Fibroblast of villous mesenchyme (primary cell): ENCODE results near the gene CFAP58. TPM values are rescaled to one million over a fixed set of nuclear protein-coding genes. Genes with fewer than 3 reads are reported as not detected.

Experiments used
- DNase-seq: peaks from one replicate; pipeline ENCODE4 v3.0.0-alpha.2; 2010; ENCODE audit warnings: low read depth
- H3K4me3 ChIP-seq: 2 replicates; pipeline ENCODE4 v1.5.1; 2011; ENCODE audit warnings: low read depth, mild to moderate bottlenecking, low read length
- total RNA-seq: library from RNA; depleted of rRNA; stranded (reverse); fragments of >200 nt; gene quantifications from 2 replicates; pipeline ENCODE4 v1.2.3, GENCODE V29; 2012
- TF ChIP-seq, protein P1 (sequence below): IDR thresholded peaks from 2 replicates; pipeline ENCODE4 v1.5.1; 2012; ENCODE audit warnings: low read depth, mild to moderate bottlenecking, low read length; ENCODE audit not compliant: insufficient read depth

The CFAP58 gene
- total RNA-seq, 1 donor: 0.43 TPM

GRCh38 chr10:104327745-104328645, 25.6 kb upstream of the CFAP58 start:
- TF ChIP-seq, protein P1, sequence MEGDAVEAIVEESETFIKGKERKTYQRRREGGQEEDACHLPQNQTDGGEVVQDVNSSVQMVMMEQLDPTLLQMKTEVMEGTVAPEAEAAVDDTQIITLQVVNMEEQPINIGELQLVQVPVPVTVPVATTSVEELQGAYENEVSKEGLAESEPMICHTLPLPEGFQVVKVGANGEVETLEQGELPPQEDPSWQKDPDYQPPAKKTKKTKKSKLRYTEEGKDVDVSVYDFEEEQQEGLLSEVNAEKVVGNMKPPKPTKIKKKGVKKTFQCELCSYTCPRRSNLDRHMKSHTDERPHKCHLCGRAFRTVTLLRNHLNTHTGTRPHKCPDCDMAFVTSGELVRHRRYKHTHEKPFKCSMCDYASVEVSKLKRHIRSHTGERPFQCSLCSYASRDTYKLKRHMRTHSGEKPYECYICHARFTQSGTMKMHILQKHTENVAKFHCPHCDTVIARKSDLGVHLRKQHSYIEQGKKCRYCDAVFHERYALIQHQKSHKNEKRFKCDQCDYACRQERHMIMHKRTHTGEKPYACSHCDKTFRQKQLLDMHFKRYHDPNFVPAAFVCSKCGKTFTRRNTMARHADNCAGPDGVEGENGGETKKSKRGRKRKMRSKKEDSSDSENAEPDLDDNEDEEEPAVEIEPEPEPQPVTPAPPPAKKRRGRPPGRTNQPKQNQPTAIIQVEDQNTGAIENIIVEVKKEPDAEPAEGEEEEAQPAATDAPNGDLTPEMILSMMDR: peak; percentile 32
- peak overlapping the region; percentile 31 for H3K4me3 ChIP-seq
- peak; percentile 80 for DNase-seq

DNA sequence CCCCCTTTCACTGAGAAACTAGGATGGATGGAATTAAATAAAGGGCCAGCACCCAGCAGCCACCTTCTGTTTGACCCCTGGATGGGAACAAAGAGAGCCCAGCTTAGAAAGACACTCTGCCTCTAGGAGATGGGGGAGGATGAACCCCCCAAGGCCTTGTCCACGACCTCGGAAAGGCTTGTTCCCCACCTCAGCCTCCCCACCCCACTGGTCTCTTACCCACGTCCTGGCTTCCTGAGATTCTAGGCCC, 25.1 kb upstream of the CFAP58 start:
- TF ChIP-seq, protein P1: no peak
- peak overlapping the region; percentile 31 for H3K4me3 ChIP-seq
- no peak for DNase-seq

GRCh38 chr10:104328896-104329710, 24.5 kb upstream of the CFAP58 start:
- TF ChIP-seq, protein P1: no peak
- DNase-seq: peak; percentile 93
- peak overlapping the region; percentile 26 for H3K4me3 ChIP-seq

GRCh38 chr10:104329735-104330134, 23.9 kb upstream of the CFAP58 start:
- TF ChIP-seq, protein P1: no peak
- DNase-seq: peak; percentile 71
- H3K4me3 ChIP-seq: no peak overlapping the region

- TF ChIP-seq, protein P1: no peak
- no peak overlapping the region for H3K4me3 ChIP-seq
- peak; percentile 99 for DNase-seq
Observed at GRCh38 chr10:104330168-104331110, 23.2 kb upstream of the CFAP58 start.

- peak; percentile 83 for DNase-seq
- TF ChIP-seq, protein P1: no peak
- H3K4me3 ChIP-seq: no peak overlapping the region
Observed at GRCh38 chr10:104331208-104331838, 22.3 kb upstream of the CFAP58 start.
